Peyer's patch (tissue), 4 donors: ENCODE data around the gene B3GNT4. TPM values are rescaled to one million over a fixed set of nuclear protein-coding genes. Genes with fewer than 3 reads are reported as not detected.
A peak's percentile ranks its signal among the peaks of the same experiment; 100 is the strongest.

ENCODE experiments used
- DNase-seq, 3 donors: peaks; one replicate each; pipeline ENCODE4 v3.0.0-alpha.2; 2017 to 2019
- H3K27ac ChIP-seq, 4 donors: fragments of 200-600 bp; sonication (generic); one replicate each; pipeline ENCODE4 v1.5.1; 2016 to 2019
- H3K27me3 ChIP-seq, 2 donors: fragments of 200-600 bp; sonication (generic); one replicate each; pipeline ENCODE4 v1.5.1; 2019
- H3K36me3 ChIP-seq, 3 donors: fragments of 200-600 bp; sonication (generic); one replicate each; pipeline ENCODE4 v1.5.1; 2016 to 2019
- H3K4me1 ChIP-seq, 4 donors: fragments of 200-600 bp; sonication (generic); one replicate each; pipeline ENCODE4 v1.5.1; 2016 to 2019
- H3K4me3 ChIP-seq, 4 donors: fragments of 200-600 bp; sonication (generic); 1 replicate in 3 of 4; 2 replicates in 1 of 4; pipeline ENCODE4 v1.5.1; 2016 to 2019; ENCODE audit warnings: mild to moderate bottlenecking in 1 of 4
- H3K9me3 ChIP-seq, 4 donors: fragments of 200-600 bp; sonication (generic); one replicate each; pipeline ENCODE4 v1.5.1; 2016 to 2019; ENCODE audit warnings: mild to moderate bottlenecking in 1 of 4
- CTCF ChIP-seq, 6 experiments: fragments of 450-650 bp in 4 of 6; fragments of 200-600 bp in 2 of 6; sonication (generic) in 1 of 6; IDR thresholded peaks; one replicate each; pipeline ENCODE4 v1.5.1; 2017 to 2019; ENCODE audit warnings: antibody characterized with exemption in 6 of 6, mild to moderate bottlenecking in 3 of 6, moderate library complexity in 1 of 6
- POLR2A ChIP-seq, 2 donors: fragments of 450-650 bp; IDR thresholded peaks; one replicate each; pipeline ENCODE4 v1.5.1; 2017; ENCODE audit warnings: antibody characterized with exemption in 2 of 2, mild to moderate bottlenecking in 2 of 2, moderate library complexity in 2 of 2
- total RNA-seq, 4 donors: library from RNA; depleted of rRNA; stranded (reverse); fragments of >200 nt; gene quantifications; one replicate each; pipeline ENCODE4 v1.1.0, GENCODE V29; 2016

The B3GNT4 gene
- total RNA-seq, 4 donors from 2014 or later, result 0.70 TPM; not detected in 3

GRCh38 chr12:122183588-122183940 is 19.9 kb upstream of the B3GNT4 start:
- TF ChIP-seq CTCF (IDR thresholded peaks at IDR 0.05) (no peak), POLR2A (IDR thresholded peaks at IDR 0.05) (no peak)
- Histone ChIP-seq H3K4me3 (peak overlapping the region; percentile 28 to 65 (median 57)), H3K9me3 (no peaks in the 10 kb centered on the region), H3K27ac (no peak overlapping the region), H3K27me3 (no peaks in the 10 kb centered on the region), H3K36me3 (no peaks in the 10 kb centered on the region), H3K4me1 (peaks cover 0 to 12% (median 3%) of the 10 kb centered on the region in 4 donors)
- DNase-seq, result no peak

GRCh38 chr12:122184517-122184916 is 19.0 kb upstream of the B3GNT4 start:
- DNase-seq, result peak in 2 of 3 donors; percentile 27 to 53
- H3K36me3 ChIP-seq, result no peaks in the 10 kb centered on the region
- TF ChIP-seq CTCF (IDR thresholded peaks at IDR 0.05) (no peak), POLR2A (IDR thresholded peaks at IDR 0.05) (no peak)
- no peak overlapping the region for H3K4me3 ChIP-seq
- peaks cover 0 to 12% (median 3%) of the 10 kb centered on the region in 4 donors for H3K4me1 ChIP-seq
- H3K9me3 ChIP-seq, result no peaks in the 10 kb centered on the region
- H3K27me3 ChIP-seq, result no peaks in the 10 kb centered on the region
- H3K27ac ChIP-seq, result no peak overlapping the region

GRCh38 chr12:122185079-122185478 is 18.4 kb upstream of the B3GNT4 start:
- Histone ChIP-seq H3K4me3 (no peak overlapping the region), H3K4me1 (peaks cover 0 to 12% (median 3%) of the 10 kb centered on the region in 4 donors), H3K27me3 (no peaks in the 10 kb centered on the region), H3K9me3 (no peaks in the 10 kb centered on the region), H3K36me3 (no peaks in the 10 kb centered on the region), H3K27ac (no peak overlapping the region)
- TF ChIP-seq POLR2A (IDR thresholded peaks at IDR 0.05) (no peak), CTCF (IDR thresholded peaks at IDR 0.05) (no peak)
- no peak for DNase-seq

GRCh38 chr12:122185494-122186082 is 17.9 kb upstream of the B3GNT4 start:
- no peak for DNase-seq
- no peak for TF ChIP-seq POLR2A (IDR thresholded peaks at IDR 0.05)
- TF ChIP-seq CTCF (IDR thresholded peaks at IDR 0.05), result no peak

GRCh38 chr12:122187466-122187865 is 16.0 kb upstream of the B3GNT4 start:
- Histone ChIP-seq H3K27ac (no peak overlapping the region), H3K36me3 (no peaks in the 10 kb centered on the region), H3K4me3 (no peak overlapping the region), H3K27me3 (no peaks in the 10 kb centered on the region), H3K9me3 (no peaks in the 10 kb centered on the region), H3K4me1 (peaks cover 0 to 12% (median 3%) of the 10 kb centered on the region in 4 donors)
- TF ChIP-seq POLR2A (IDR thresholded peaks at IDR 0.05) (no peak), CTCF (IDR thresholded peaks at IDR 0.05) (no peak)
- DNase-seq, result no peak

More at GRCh38 chr12:122185494-122186082, 17.9 kb upstream of the B3GNT4 start:
- Histone ChIP-seq H3K4me3 (no peak overlapping the region), H3K9me3 (no peaks in the 10 kb centered on the region), H3K27ac (no peak overlapping the region), H3K4me1 (peaks cover 0 to 12% (median 3%) of the 10 kb centered on the region in 4 donors), H3K27me3 (no peaks in the 10 kb centered on the region), H3K36me3 (no peaks in the 10 kb centered on the region)
